HepG2 (cell line): ENCODE results near the gene TENM3. TPM values are rescaled to one million over a fixed set of nuclear protein-coding genes. Genes with fewer than 3 reads are reported as not detected.

Experiments used
- ATAC-seq: fragments of 200-7000 bp; cut with Tn5 transposase; 3 replicates; pipeline ENCODE4 v1.9.1; 2020; ENCODE audit warnings: mild to moderate bottlenecking, moderate library complexity
- BruUV-seq: library from RNA; stranded (reverse); fragments of 400-500 nt; replicated peaks from 2 replicates; lab custom pipeline; 2021; lab: Mats Ljungman, UMichigan
- CTCF ChIA-PET: fragments of 300-600 bp; formaldehyde crosslinking; extraction: SDS; loops from one replicate; lab custom pipeline; 2021; ENCODE audit warnings: low total read pairs, inconsistent platforms, low intra/inter-chr PET ratio; lab: Yijun Ruan, JAX
- POLR2A ChIA-PET: fragments of 350-600 bp; sonication (Branson Sonifier 250); formaldehyde crosslinking; loops from one replicate; lab custom pipeline; 2020; ENCODE audit warnings: antibody characterized with exemption, inconsistent platforms; lab: Yijun Ruan, JAX
- DNase-seq: peaks from one replicate; pipeline ENCODE4 v3.0.0-alpha.2; 2015; ENCODE audit warnings: low spot score
- FAIRE-seq: peaks from 3 replicates; lab custom pipeline; 2011; peaks lifted over from hg19 to GRCh38; lab: Jason Lieb, UNC
- H2AFZ ChIP-seq: one replicate; pipeline ENCODE4 v1.6.1; 2011; ENCODE audit warnings: low read length, inconsistent platforms
- H3K27ac ChIP-seq: fragments of 300-600 bp; 3 replicates; pipeline ENCODE4 v1.8.0; 2011; ENCODE audit warnings: mixed run types, mild to moderate bottlenecking, mixed read lengths, low read length, inconsistent platforms; ENCODE audit not compliant: insufficient read depth; ENCODE audit errors: extremely low read length
- H3K27me3 ChIP-seq, 2 experiments: fragments of 200-600 bp in 1 of 2; 2 replicates in 1 of 2; 3 replicates in 1 of 2; pipeline versions ENCODE4 v1.6.0 to v1.8.0; 2011; ENCODE audit warnings: low read length in 2 of 2, mild to moderate bottlenecking in 2 of 2, moderate library complexity in 2 of 2, inconsistent platforms in 1 of 2; ENCODE audit not compliant: insufficient read depth in 2 of 2, control insufficient read depth in 1 of 2
- H3K36me3 ChIP-seq, 2 experiments: fragments of 200-600 bp in 1 of 2; replicated peaks in 1 of 2; 2 replicates in 1 of 2; 3 replicates in 1 of 2; pipeline versions ENCODE4 v1.5.1 to v1.8.0; 2011; ENCODE audit warnings: low read length in 2 of 2, inconsistent platforms in 1 of 2; ENCODE audit not compliant: insufficient read depth in 2 of 2, control insufficient read depth in 1 of 2
- H3K4me1 ChIP-seq: 2 replicates; pipeline ENCODE4 v1.5.1; 2012; ENCODE audit warnings: low read length, inconsistent platforms; ENCODE audit not compliant: insufficient read depth
- H3K4me2 ChIP-seq: 2 replicates; pipeline ENCODE4 v1.6.0; 2011; ENCODE audit warnings: low read depth, low read length, inconsistent platforms
- H3K4me3 ChIP-seq, 3 experiments: fragments of 200-600 bp in 1 of 3; sonication (generic), shearing (Covaris generic) in 1 of 3; replicated peaks in 1 of 3; 2 replicates each; pipeline ENCODE4 v1.5.1; 2011 to 2016; ENCODE audit warnings: low read length in 3 of 3, inconsistent platforms in 2 of 3, low read depth in 2 of 3, mild to moderate bottlenecking in 2 of 3, control low read depth in 1 of 3, mixed read lengths in 1 of 3; ENCODE audit not compliant: insufficient read depth in 1 of 3
- H3K79me2 ChIP-seq: one replicate; pipeline ENCODE4 v1.6.1; 2011; ENCODE audit warnings: low read length, inconsistent platforms; ENCODE audit not compliant: insufficient read depth
- H3K9ac ChIP-seq: 2 replicates; pipeline ENCODE4 v1.6.0; 2011; ENCODE audit warnings: mild to moderate bottlenecking, low read depth, low read length, inconsistent platforms; ENCODE audit not compliant: insufficient read depth
- H3K9me3 ChIP-seq: 2 replicates; pipeline ENCODE4 v1.5.1; 2012; ENCODE audit warnings: mild to moderate bottlenecking, low read length
- H4K20me1 ChIP-seq: 2 replicates; pipeline ENCODE4 v1.6.0; 2011; ENCODE audit warnings: inconsistent platforms, mild to moderate bottlenecking, low read length, moderate library complexity; ENCODE audit not compliant: insufficient read depth
- CTCF ChIP-seq: sonication (generic); formaldehyde crosslinking; IDR thresholded peaks from 2 replicates; pipeline ENCODE4 v1.5.0; 2020; ENCODE audit warnings: mild to moderate bottlenecking, missing genetic modification reagents, moderate library complexity
- ETV5 ChIP-seq: IDR thresholded peaks from 2 replicates; pipeline ENCODE4 v1.6.1; 2018; ENCODE audit warnings: missing biosample characterization, missing genetic modification reagents, inconsistent platforms, borderline replicate concordance
- FOXP1 ChIP-seq, 2 experiments: fragments of 450-650 bp in 1 of 2; IDR thresholded peaks; 2 replicates each; pipeline ENCODE4 v1.6.1; 2017 to 2018; ENCODE audit warnings: antibody characterized with exemption in 1 of 2
- ONECUT2 ChIP-seq: sonication (generic); formaldehyde crosslinking; IDR thresholded peaks from 2 replicates; pipeline ENCODE4 v1.4.0; 2020; ENCODE audit warnings: missing genetic modification reagents
- ZBTB3 ChIP-seq: sonication (generic); formaldehyde crosslinking; IDR thresholded peaks from 2 replicates; pipeline ENCODE4 v1.4.0; 2020; ENCODE audit warnings: low read depth, mild to moderate bottlenecking, moderate library complexity, missing genetic modification reagents, borderline replicate concordance
- ZNF777 ChIP-seq: sonication (generic); formaldehyde crosslinking; IDR thresholded peaks from 2 replicates; pipeline ENCODE4 v1.4.0; 2020; ENCODE audit warnings: missing genetic modification reagents
- WGBS: methylation state at CpG from one replicate; pipeline ENCODE4 v1.1.6; 2017; ENCODE audit warnings: low lambda C conversion rate; 5-methylcytosine and 5-hydroxymethylcytosine counted together
- in situ Hi-C: cut with HindIII; loops from 2 replicates; pipeline ENCODE4 v1.10.0; 2017; ENCODE audit warnings: low pct_unique_long_range_greater_than_20kb; ENCODE audit not compliant: extremely low pct_ligation_motif_present
- intact Hi-C: fragments of 100-400 bp; cut with micrococcal nuclease; formaldehyde crosslinking; loops from one replicate; pipeline ENCODE4 v1.10.0; 2022; ENCODE audit not compliant: unreplicated experiment
- polyA plus RNA-seq, 8 experiments: library from polyadenylated mRNA; depleted of rRNA in 3 of 8; stranded (reverse) in 7 of 8; unstranded in 1 of 8; fragments of >200 nt; fragmentation: Illumina TruSeq in 4 of 8; extraction: Trizol in 4 of 8; gene quantifications; 2 replicates each; pipeline versions ENCODE4 v1.2.1 to v1.2.3, GENCODE V29; 2011 to 2016; ENCODE audit warnings: low read depth in 4 of 8, missing spikeins in 1 of 8, mixed read lengths in 1 of 8; ENCODE audit not compliant: insufficient read depth in 1 of 8
- total RNA-seq, 5 experiments: library from RNA; depleted of rRNA; stranded (reverse); fragments of >200 nt; fragmentation: Illumina TruSeq; extraction: Trizol; gene quantifications; 2 replicates each; pipeline ENCODE4 v1.2.3, GENCODE V29; 2016; ENCODE audit warnings: low read depth in 1 of 5

The TENM3 gene
- total and polyA plus RNA-seq, 2 of the 13 experiments (the other 11 are each of a cell fraction or from before 2014, with no cell fraction given) = 0.04 TPM; not detected in 1

- TF ChIP-seq ONECUT2 (CRISPR knock-in tag) = no peak
- no peak for TF ChIP-seq FOXP1 (IDR thresholded peaks at IDR 0.05)
- no peak for TF ChIP-seq FOXP1 (CRISPR knock-in tag; IDR thresholded peaks at IDR 0.05)
- TF ChIP-seq ETV5 (CRISPR knock-in tag) = no peak
Observed at GRCh38 chr4:182263562-182263961, 20.4 kb downstream of the TENM3 start (continued).

- Histone ChIP-seq H3K9ac (no peak overlapping the region), H3K79me2 (no peaks in the 10 kb centered on the region), H2AFZ (no peak overlapping the region), H3K4me1 (no peaks in the 10 kb centered on the region), H3K4me2 (no peak overlapping the region), H3K36me3 (no peaks in the 10 kb centered on the region), H3K27me3 (no peaks in the 10 kb centered on the region; a peak in 1 of 5 replicates), H3K4me3 (no peak overlapping the region), H3K27ac (no peak overlapping the region), H4K20me1 (no peaks in the 10 kb centered on the region), H3K9me3 (no peaks in the 10 kb centered on the region)
- BruUV-seq = no TSS peak
- no peak for TF ChIP-seq ZNF777 (CRISPR knock-in tag)
- DNase-seq (no peak), ATAC-seq (no peak), FAIRE-seq (no peak)
- WGBS = 12% methylated on average over 13 of the region's 13 CpGs
- CTCF ChIA-PET = no interaction called here
- POLR2A ChIA-PET = no interaction called here
- intact Hi-C loops (no loop called here), in situ Hi-C loops (no loop called here)
Observed at GRCh38 chr4:182264139-182264752, 21.0 kb downstream of the TENM3 start.

GRCh38 chr4:182265881-182266280, 22.7 kb downstream of the TENM3 start:
- Histone ChIP-seq H3K27me3 (no peaks in the 10 kb centered on the region; a peak in 1 of 5 replicates), H3K36me3 (no peaks in the 10 kb centered on the region), H3K79me2 (no peaks in the 10 kb centered on the region), H3K27ac (no peak overlapping the region), H2AFZ (no peak overlapping the region), H3K9ac (no peak overlapping the region), H4K20me1 (no peaks in the 10 kb centered on the region), H3K9me3 (no peaks in the 10 kb centered on the region), H3K4me2 (no peak overlapping the region), H3K4me3 (no peak overlapping the region), H3K4me1 (no peaks in the 10 kb centered on the region)
- intact Hi-C loops = no loop called here
- 1% methylated on average over 3 of the region's 3 CpGs for WGBS
- BruUV-seq = no TSS peak
- no peak for FAIRE-seq
- peak; percentile 9 for DNase-seq
- in situ Hi-C loops = no loop called here
- no peak for ATAC-seq
- POLR2A ChIA-PET = no interaction called here
- CTCF ChIA-PET = no interaction called here
- TF ChIP-seq CTCF (CRISPR knock-in tag) (0 out of 2 replicates have a peak, but pooled peaks have one; percentile 17), ZBTB3 (CRISPR knock-in tag) (no peak)
